Stimulated activated naive CD8-positive, alpha-beta T cell treated with anti-CD3 and anti-CD28 coated beads, Interleukin-15, amount 100 ng/mL, for 72 hours (primary cell): ENCODE measurements around the gene ACAN.
"Not testable (repeated sequence)": the region's sequence is repeated elsewhere in the genome, so short reads cannot be mapped to it uniquely, and the experiment has no call there.

Source experiments
- ATAC-seq: fragments of 150-1000 bp; cut with Tn5 transposase; 2 replicates; pipeline ENCODE4 v1.10.0; 2021; ENCODE audit warnings: mild to moderate bottlenecking, moderate library complexity
- DNase-seq, 2 donors: peaks; one replicate each; pipeline ENCODE4 v3.0.0; 2021 to 2022
- H3K27ac Mint-ChIP-seq, 2 donors: one replicate each; pipeline ENCODE4 v1.8.0; 2022; ENCODE audit warnings: mild to moderate bottlenecking in 2 of 2, mixed read lengths in 2 of 2, moderate library complexity in 2 of 2
- H3K27me3 Mint-ChIP-seq: one replicate; pipeline ENCODE4 v1.8.0; 2022; ENCODE audit warnings: mixed read lengths
- H3K4me1 Mint-ChIP-seq: one replicate; pipeline ENCODE4 v1.8.0; 2022; ENCODE audit warnings: mild to moderate bottlenecking, mixed read lengths
- H3K4me3 Mint-ChIP-seq, 2 donors: one replicate each; pipeline ENCODE4 v1.8.0; 2022; ENCODE audit warnings: mild to moderate bottlenecking in 2 of 2, mixed read lengths in 2 of 2, moderate library complexity in 1 of 2
- H3K9me3 Mint-ChIP-seq, 2 donors: one replicate each; pipeline ENCODE4 v1.8.0; 2022; ENCODE audit warnings: mixed read lengths in 2 of 2

ACAN gene

GRCh38 chr15:88906551-88906950, 103.3 kb downstream of the ACAN start:
- Mint-ChIP-seq H3K27ac (no peak overlapping the region), H3K9me3 (no peaks in the 10 kb centered on the region), H3K27me3 (no peaks in the 10 kb centered on the region), H3K4me3 (no peak overlapping the region), H3K4me1 (peaks cover 49% of the 10 kb centered on the region)
- no peak for ATAC-seq
- DNase-seq = no peak

- Mint-ChIP-seq H3K4me1 (peaks cover 50% of the 10 kb centered on the region), H3K4me3 (no peak overlapping the region), H3K27me3 (no peaks in the 10 kb centered on the region), H3K27ac (no peak overlapping the region), H3K9me3 (no peaks in the 10 kb centered on the region)
- DNase-seq (no peak), ATAC-seq (no peak)
These were observed 103.9 kb downstream of the ACAN start for GRCh38 chr15:88907111-88907510.

GRCh38 chr15:88908123-88908522, 104.9 kb downstream of the ACAN start:
- DNase-seq (no peak), ATAC-seq (no peak)
- Mint-ChIP-seq H3K4me3 (no peak overlapping the region), H3K4me1 (peaks cover 50% of the 10 kb centered on the region), H3K27ac (peak overlapping the region in 1 of 2 donors; percentile 17), H3K27me3 (no peaks in the 10 kb centered on the region), H3K9me3 (no peaks in the 10 kb centered on the region)

- Mint-ChIP-seq H3K4me3 (no peak overlapping the region), H3K27ac (peak overlapping the region in 1 of 2 donors; percentile 42), H3K27me3 (no peaks in the 10 kb centered on the region), H3K4me1 (peaks cover 55% of the 10 kb centered on the region), H3K9me3 (no peaks in the 10 kb centered on the region)
- ATAC-seq (no peak), DNase-seq (no peak)
These were observed 105.7 kb downstream of the ACAN start for GRCh38 chr15:88908697-88909621.

- Mint-ChIP-seq H3K4me3 (no peak overlapping the region), H3K27me3 (no peaks in the 10 kb centered on the region), H3K9me3 (no peaks in the 10 kb centered on the region), H3K27ac (no peak overlapping the region), H3K4me1 (peaks cover 44% of the 10 kb centered on the region)
- DNase-seq (no peak), ATAC-seq (no peak)
These were observed 107.0 kb downstream of the ACAN start for GRCh38 chr15:88909956-88910831.

- H3K27me3 Mint-ChIP-seq = no peaks in the 10 kb centered on the region
- DNase-seq (no peak), ATAC-seq (no peak)
- H3K4me3 Mint-ChIP-seq = peak overlapping the region; percentile 98 to 99
- H3K9me3 Mint-ChIP-seq = no peaks in the 10 kb centered on the region
- H3K27ac Mint-ChIP-seq = no peak overlapping the region
- H3K4me1 Mint-ChIP-seq = peaks cover 43% of the 10 kb centered on the region
These were observed 108.5 kb downstream of the ACAN start for GRCh38 chr15:88911766-88912118.

- no peaks in the 10 kb centered on the region for H3K27me3 Mint-ChIP-seq
- H3K4me3 Mint-ChIP-seq = peak overlapping the region; percentile 98 to 99
- H3K4me1 Mint-ChIP-seq = peaks cover 43% of the 10 kb centered on the region
- peak overlapping the region; percentile 63 to 86 for H3K27ac Mint-ChIP-seq
- DNase-seq = no peak
- peak; percentile 4 for ATAC-seq
- H3K9me3 Mint-ChIP-seq = no peaks in the 10 kb centered on the region
These were observed 109.3 kb downstream of the ACAN start for GRCh38 chr15:88912500-88912921.

- DNase-seq (peak; percentile 71 to 72), ATAC-seq (peak; percentile 91)
- H3K27me3 Mint-ChIP-seq = no peaks in the 10 kb centered on the region
- peak within 1 kb of the TSS; percentile 98 to 99 for H3K4me3 Mint-ChIP-seq
- peaks cover 38% of the 10 kb centered on the region for H3K4me1 Mint-ChIP-seq
- peak within 1 kb of the TSS; percentile 96 to 97 for H3K27ac Mint-ChIP-seq
- H3K9me3 Mint-ChIP-seq = no peaks in the 10 kb centered on the region
These were observed 110.0 kb downstream of the ACAN start, which contains the start of gene MFGE8 for GRCh38 chr15:88913017-88913849. Gene MFGE8 (minus strand): TSS chr15:88913379. CDS start chr15:88913319, 60 bp downstream.

GRCh38 chr15:88913850-88914169, 110.6 kb downstream of the ACAN start:
- Mint-ChIP-seq H3K4me3 (peak overlapping the region; percentile 98 to 99), H3K4me1 (peaks cover 42% of the 10 kb centered on the region), H3K27ac (peak overlapping the region in 1 of 2 donors; percentile 96), H3K9me3 (no peaks in the 10 kb centered on the region), H3K27me3 (no peaks in the 10 kb centered on the region)
- no peak for ATAC-seq
- DNase-seq = no peak

- H3K4me3 Mint-ChIP-seq = no peak overlapping the region
- H3K9me3 Mint-ChIP-seq = no peaks in the 10 kb centered on the region
- no peak overlapping the region for H3K27ac Mint-ChIP-seq
- H3K4me1 Mint-ChIP-seq = peaks cover 44% of the 10 kb centered on the region
- no peak for ATAC-seq
- DNase-seq = no peak
- peaks cover 6% of the 10 kb centered on the region for H3K27me3 Mint-ChIP-seq
These were observed 112.1 kb downstream of the ACAN start for GRCh38 chr15:88915354-88915753.

GRCh38 chr15:88917760-88918159, 114.5 kb downstream of the ACAN start:
- DNase-seq (no peak), ATAC-seq (no peak)
- H3K4me1 Mint-ChIP-seq = peaks cover 27% of the 10 kb centered on the region
- no peak overlapping the region for H3K27ac Mint-ChIP-seq
- no peak overlapping the region for H3K4me3 Mint-ChIP-seq
- H3K9me3 Mint-ChIP-seq = no peaks in the 10 kb centered on the region
- H3K27me3 Mint-ChIP-seq = peaks cover 6% of the 10 kb centered on the region

GRCh38 chr15:88918738-88919137, 115.5 kb downstream of the ACAN start:
- DNase-seq = peak; percentile 30 to 71
- Mint-ChIP-seq H3K9me3 (no peaks in the 10 kb centered on the region), H3K4me1 (peaks cover 21% of the 10 kb centered on the region), H3K4me3 (no peak overlapping the region), H3K27ac (no peak overlapping the region), H3K27me3 (peaks cover 6% of the 10 kb centered on the region)
- peak; percentile 96 for ATAC-seq

GRCh38 chr15:88920186-88920891, 117.1 kb downstream of the ACAN start:
- ATAC-seq = no peak
- Mint-ChIP-seq H3K9me3 (no peaks in the 10 kb centered on the region), H3K27ac (peak overlapping the region in 1 of 2 donors; percentile 72), H3K4me3 (no peak overlapping the region), H3K4me1 (peaks cover 17% of the 10 kb centered on the region), H3K27me3 (peaks cover 6% of the 10 kb centered on the region)
- DNase-seq = no peak

GRCh38 chr15:88920892-88921435, 117.7 kb downstream of the ACAN start:
- H3K4me1 Mint-ChIP-seq = peaks cover 17% of the 10 kb centered on the region
- not testable (repeated sequence) for DNase-seq, H3K9me3 Mint-ChIP-seq, H3K4me3 Mint-ChIP-seq, H3K27me3 Mint-ChIP-seq, H3K27ac Mint-ChIP-seq
- ATAC-seq = peak; percentile 76
